SK-N-MC (cell line): ENCODE data around the gene SHISA7.

Experiments used
- EZH2 ChIP-seq: fragments of 200-600 bp; sonication (generic); IDR thresholded peaks from one replicate; pipeline ENCODE4 v1.6.1; 2017; ENCODE audit warnings: antibody characterized with exemption
- POLR2AphosphoS5 ChIP-seq: IDR thresholded peaks from 2 replicates; pipeline ENCODE4 v1.6.1; 2012; ENCODE audit warnings: mild to moderate bottlenecking, low read depth, low read length, borderline replicate concordance

DNA sequence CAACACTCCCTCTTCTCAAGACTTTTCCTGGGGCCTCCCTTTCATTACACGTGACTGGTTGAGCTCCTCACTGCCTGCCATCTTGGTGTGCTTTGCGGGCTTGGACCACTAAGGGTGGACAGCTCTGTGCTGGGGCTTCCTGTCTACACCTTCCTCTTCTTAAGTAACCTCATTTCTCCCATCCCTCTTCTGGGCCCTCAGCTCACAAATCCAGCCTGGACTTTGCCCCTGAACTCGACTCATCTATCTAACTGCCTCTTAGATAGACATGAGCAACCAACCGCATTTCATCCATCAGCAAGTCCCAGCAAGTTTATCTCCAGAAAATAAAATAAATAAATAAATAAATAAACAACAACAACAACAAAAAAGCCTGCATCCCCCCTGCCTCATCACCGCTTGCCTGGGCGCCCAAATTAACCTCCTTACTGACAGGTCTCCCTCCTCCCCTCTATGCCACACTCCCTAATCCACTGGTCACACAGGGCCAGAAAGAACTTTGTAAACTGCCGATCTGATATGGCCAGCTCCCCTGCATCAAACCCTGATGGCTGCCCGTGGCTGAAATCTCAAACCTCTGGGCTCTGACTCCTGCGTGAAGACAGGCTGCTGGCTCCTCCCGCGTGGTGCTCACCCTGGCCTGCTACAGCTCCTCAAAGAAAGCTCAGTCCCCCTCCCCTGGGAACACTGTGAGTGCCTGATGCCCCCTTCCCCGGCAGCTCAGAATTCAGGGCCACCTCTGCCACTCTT, 10.6 kb upstream of the SHISA7 start:
- TF ChIP-seq POLR2AphosphoS5, result no peak
- TF ChIP-seq EZH2, result no peak
